NT2/D1 (cell line): ENCODE results near the gene ELOVL6.

Experiments
- SUZ12 ChIP-seq: IDR thresholded peaks from 2 replicates; pipeline ENCODE4 v1.6.1; 2011; ENCODE audit not compliant: insufficient read length, insufficient read depth; ENCODE audit errors: extremely low read depth
- YY1 ChIP-seq: IDR thresholded peaks from 2 replicates; pipeline ENCODE4 v1.6.1; 2011; ENCODE audit not compliant: insufficient read length, insufficient read depth
- ZNF274 ChIP-seq: IDR thresholded peaks from 2 replicates; pipeline ENCODE4 v1.6.1; 2011; ENCODE audit warnings: mild to moderate bottlenecking, low read depth, low read length

GRCh38 chr4:110008540-110008939 lies 189.9 kb downstream of the ELOVL6 start:
- TF ChIP-seq YY1 = no peak
- TF ChIP-seq SUZ12 = no peak
- no peak for TF ChIP-seq ZNF274
